Stimulated activated CD4-positive, alpha-beta T cell treated with anti-CD3 and anti-CD28 coated beads, Interleukin-4, amount 100 ng/mL, for 1 hour (primary cell): ENCODE results near the gene CEP112.
A peak's percentile ranks its signal among the peaks of the same experiment; 100 is the strongest.

ENCODE experiments used
- DNase-seq: peaks from one replicate; pipeline ENCODE4 v3.0.0-alpha.2; 2020

The CEP112 gene

GRCh38 chr17:65618516-65618915 lies 573.4 kb downstream of the CEP112 start:
- DNase-seq = no peak

GRCh38 chr17:65617496-65617895 lies 574.4 kb downstream of the CEP112 start:
- no peak for DNase-seq

- no peak for DNase-seq
Measured at GRCh38 chr17:65609749-65610148, 582.2 kb downstream of the CEP112 start.

- no peak for DNase-seq
Measured at GRCh38 chr17:65609286-65609685, 582.6 kb downstream of the CEP112 start.

- DNase-seq = no peak
Measured at GRCh38 chr17:65604070-65604469, 587.9 kb downstream of the CEP112 start.

- no peak for DNase-seq
Measured at GRCh38 chr17:65601881-65602280, 590.1 kb downstream of the CEP112 start.

GRCh38 chr17:65601145-65601544 lies 590.8 kb downstream of the CEP112 start:
- DNase-seq = no peak

GRCh38 chr17:65600518-65600917 lies 591.4 kb downstream of the CEP112 start:
- no peak for DNase-seq

- no peak for DNase-seq
Measured at GRCh38 chr17:65599650-65600049, 592.3 kb downstream of the CEP112 start.

GRCh38 chr17:65598746-65599145 lies 593.2 kb downstream of the CEP112 start:
- DNase-seq = no peak

GRCh38 chr17:65595071-65595656 lies 596.8 kb downstream of the CEP112 start:
- no peak for DNase-seq

GRCh38 chr17:65593855-65594845 lies 597.8 kb downstream of the CEP112 start:
- peak; percentile 11 for DNase-seq

GRCh38 chr17:65593092-65593854 lies 598.7 kb downstream of the CEP112 start:
- no peak for DNase-seq

- no peak for DNase-seq
Measured at GRCh38 chr17:65592125-65592965, 599.6 kb downstream of the CEP112 start.

- no peak for DNase-seq
Measured at GRCh38 chr17:65589321-65589720, 602.6 kb downstream of the CEP112 start.

GRCh38 chr17:65588181-65588808 lies 603.6 kb downstream of the CEP112 start:
- no peak for DNase-seq

GRCh38 chr17:65587534-65588180 lies 604.3 kb downstream of the CEP112 start:
- DNase-seq = no peak

- no peak for DNase-seq
Measured at GRCh38 chr17:65586899-65587298, 605.0 kb downstream of the CEP112 start.
